ENCODE measurements around the gene E4F1. TPM values are rescaled to one million over a fixed set of nuclear protein-coding genes. Genes with fewer than 3 reads are reported as not detected.

E4F1 gene
- total RNA-seq, 6 experiments from 2014 or later: 8.9 to 11.3 (median 10.4) TPM

DNA sequence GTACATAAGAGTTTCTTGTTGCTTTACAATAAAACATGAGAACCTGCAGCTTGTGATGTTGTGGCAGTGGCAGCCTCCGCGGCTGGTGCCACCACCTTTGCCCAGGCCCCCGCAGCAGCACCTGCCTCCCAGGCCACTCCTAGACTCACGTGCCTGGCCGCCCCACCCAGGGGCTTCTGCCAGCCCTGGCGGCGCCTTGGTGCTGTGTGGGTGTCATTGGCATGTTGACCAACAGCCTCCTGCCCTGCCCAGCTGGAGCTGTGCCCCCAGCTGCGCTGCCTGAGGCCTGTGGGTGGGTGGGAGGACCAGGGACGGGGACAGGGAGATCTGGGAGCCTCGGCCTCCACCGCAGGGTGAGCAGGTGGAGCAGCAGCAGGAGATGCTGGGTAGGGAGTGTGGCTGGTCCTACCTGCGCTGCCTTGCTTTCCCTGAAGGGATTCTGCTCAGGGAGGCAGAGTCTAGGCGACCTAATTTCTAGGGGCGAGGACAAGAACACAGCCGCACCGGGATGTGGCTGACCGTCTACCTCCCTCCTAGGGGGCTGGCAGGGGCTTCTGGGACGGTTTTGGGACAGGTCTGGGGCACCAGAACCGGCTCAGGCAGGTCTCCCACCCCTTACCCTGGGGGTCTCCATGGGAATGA is 12.4 kb downstream of the E4F1 start:
- Histone ChIP-seq H3K27ac (no peak overlapping the region), H3K36me3 (peaks cover 0 to 39% (median 15%) of the 10 kb centered on the region in 4 donors), H3K4me3 (no peak overlapping the region), H3K4me1 (peaks cover 0 to 17% (median 0%) of the 10 kb centered on the region in 4 donors), H3K27me3 (no peaks in the 10 kb centered on the region), H3K9me3 (no peaks in the 10 kb centered on the region)
- 22% methylated on average over 4 of the region's 19 CpGs for WGBS (ENCODE audit: insufficient coverage, low coverage, low lambda C conversion rate, missing lambda C conversion rate)
- no peak for TF ChIP-seq POLR2A (IDR thresholded peaks at IDR 0.05)
- TF ChIP-seq, protein P1, sequence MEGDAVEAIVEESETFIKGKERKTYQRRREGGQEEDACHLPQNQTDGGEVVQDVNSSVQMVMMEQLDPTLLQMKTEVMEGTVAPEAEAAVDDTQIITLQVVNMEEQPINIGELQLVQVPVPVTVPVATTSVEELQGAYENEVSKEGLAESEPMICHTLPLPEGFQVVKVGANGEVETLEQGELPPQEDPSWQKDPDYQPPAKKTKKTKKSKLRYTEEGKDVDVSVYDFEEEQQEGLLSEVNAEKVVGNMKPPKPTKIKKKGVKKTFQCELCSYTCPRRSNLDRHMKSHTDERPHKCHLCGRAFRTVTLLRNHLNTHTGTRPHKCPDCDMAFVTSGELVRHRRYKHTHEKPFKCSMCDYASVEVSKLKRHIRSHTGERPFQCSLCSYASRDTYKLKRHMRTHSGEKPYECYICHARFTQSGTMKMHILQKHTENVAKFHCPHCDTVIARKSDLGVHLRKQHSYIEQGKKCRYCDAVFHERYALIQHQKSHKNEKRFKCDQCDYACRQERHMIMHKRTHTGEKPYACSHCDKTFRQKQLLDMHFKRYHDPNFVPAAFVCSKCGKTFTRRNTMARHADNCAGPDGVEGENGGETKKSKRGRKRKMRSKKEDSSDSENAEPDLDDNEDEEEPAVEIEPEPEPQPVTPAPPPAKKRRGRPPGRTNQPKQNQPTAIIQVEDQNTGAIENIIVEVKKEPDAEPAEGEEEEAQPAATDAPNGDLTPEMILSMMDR (IDR thresholded peaks at IDR 0.05): no peak
- DNase-seq (peak in 1 of 3 donors; percentile 55), ATAC-seq (no peak)
- intact Hi-C loops (cut with DNase I): no loop called here

DNA sequence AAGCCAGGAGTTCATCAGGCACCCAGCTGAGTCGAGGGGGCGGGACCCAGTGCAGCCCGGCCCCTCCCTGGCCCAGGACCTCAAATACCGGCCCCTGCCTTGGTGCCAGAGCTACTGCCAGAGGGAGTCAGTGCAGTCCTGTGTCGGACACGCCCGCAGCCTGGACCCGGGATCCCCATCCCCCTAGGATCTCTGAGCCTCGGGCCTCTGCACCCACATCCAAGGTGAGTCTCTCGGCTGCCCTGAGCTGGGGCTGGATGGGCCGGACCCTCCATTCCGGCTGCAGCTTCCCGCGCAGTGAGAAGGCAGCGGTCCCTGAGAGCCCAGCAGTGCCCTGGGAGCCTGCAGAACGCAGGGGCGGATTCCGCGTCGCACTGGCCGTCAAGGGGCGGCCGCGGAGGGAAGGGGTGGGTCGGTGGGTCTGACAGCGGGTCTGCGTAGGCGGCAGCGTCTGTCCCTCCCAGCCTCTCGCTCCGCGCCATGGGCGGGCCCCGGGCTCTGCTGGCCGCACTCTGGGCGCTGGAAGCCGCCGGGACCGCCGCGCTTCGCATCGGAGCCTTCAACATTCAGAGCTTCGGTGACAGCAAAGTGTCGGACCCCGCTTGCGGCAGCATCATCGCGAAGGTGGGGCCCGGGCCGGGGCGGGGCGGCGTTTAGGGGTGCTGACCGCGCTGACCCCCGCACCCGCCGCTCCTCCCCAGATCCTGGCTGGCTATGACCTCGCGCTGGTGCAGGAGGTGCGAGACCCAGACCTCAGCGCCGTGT is 13.1 kb downstream of the E4F1 start, which contains the start of gene DNASE1L2:
Gene DNASE1L2 (plus strand): TSS at position 108 of the 765 bp plus-strand sequence. CDS start 373 bp downstream, at position 481.
- H3K27me3 ChIP-seq: no peaks in the 10 kb centered on the region
- H3K4me3 ChIP-seq: no peak within 1 kb of the TSS
- peak; percentile 54 to 68 (median 55) for ATAC-seq
- H3K27ac ChIP-seq: no peak within 1 kb of the TSS
- no peaks in the 10 kb centered on the region for H3K9me3 ChIP-seq
- WGBS (ENCODE audit: insufficient coverage, low coverage, low lambda C conversion rate, missing lambda C conversion rate): 0% methylated on average over 2 of the region's 64 CpGs
- peaks cover 0 to 34% (median 15%) of the 10 kb centered on the region in 4 donors for H3K36me3 ChIP-seq
- intact Hi-C loops (cut with DNase I): no loop called here
- TF ChIP-seq POLR2A (IDR thresholded peaks at IDR 0.05): no peak
- TF ChIP-seq, protein P1 (IDR thresholded peaks at IDR 0.05): no peak
- peak in 1 of 3 donors; percentile 63 for DNase-seq
- peaks cover 0 to 17% (median 0%) of the 10 kb centered on the region in 4 donors for H3K4me1 ChIP-seq

DNA sequence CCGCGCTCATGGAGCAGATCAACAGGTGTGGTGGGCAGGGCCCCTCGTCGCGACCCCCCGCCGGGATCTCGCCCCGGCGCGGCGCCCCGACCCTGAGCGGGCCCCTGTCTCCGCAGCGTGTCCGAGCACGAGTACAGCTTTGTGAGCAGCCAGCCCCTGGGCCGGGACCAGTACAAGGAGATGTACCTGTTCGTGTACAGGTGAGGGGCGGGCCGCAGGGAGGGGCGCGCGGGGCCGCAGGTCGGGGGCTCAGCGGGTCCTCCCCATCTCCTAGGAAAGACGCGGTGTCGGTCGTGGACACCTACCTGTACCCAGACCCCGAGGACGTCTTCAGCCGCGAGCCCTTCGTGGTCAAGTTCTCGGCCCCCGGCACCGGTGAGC is 13.7 kb downstream of the E4F1 start:
- intact Hi-C loops (cut with DNase I): no loop called here
- Histone ChIP-seq H3K27ac (no peak overlapping the region), H3K4me3 (no peak overlapping the region), H3K27me3 (no peaks in the 10 kb centered on the region), H3K36me3 (peaks cover 0 to 32% (median 15%) of the 10 kb centered on the region in 4 donors), H3K9me3 (no peaks in the 10 kb centered on the region), H3K4me1 (peaks cover 0 to 17% (median 0%) of the 10 kb centered on the region in 4 donors)
- TF ChIP-seq POLR2A (IDR thresholded peaks at IDR 0.05): no peak
- TF ChIP-seq, protein P1 (IDR thresholded peaks at IDR 0.05): no peak
- DNase-seq (peak in 1 of 3 donors; percentile 52), ATAC-seq (no peak)
- WGBS (ENCODE audit: insufficient coverage, low coverage, low lambda C conversion rate, missing lambda C conversion rate): no CpG with 5 or more reads among the region's 40 CpGs

DNA sequence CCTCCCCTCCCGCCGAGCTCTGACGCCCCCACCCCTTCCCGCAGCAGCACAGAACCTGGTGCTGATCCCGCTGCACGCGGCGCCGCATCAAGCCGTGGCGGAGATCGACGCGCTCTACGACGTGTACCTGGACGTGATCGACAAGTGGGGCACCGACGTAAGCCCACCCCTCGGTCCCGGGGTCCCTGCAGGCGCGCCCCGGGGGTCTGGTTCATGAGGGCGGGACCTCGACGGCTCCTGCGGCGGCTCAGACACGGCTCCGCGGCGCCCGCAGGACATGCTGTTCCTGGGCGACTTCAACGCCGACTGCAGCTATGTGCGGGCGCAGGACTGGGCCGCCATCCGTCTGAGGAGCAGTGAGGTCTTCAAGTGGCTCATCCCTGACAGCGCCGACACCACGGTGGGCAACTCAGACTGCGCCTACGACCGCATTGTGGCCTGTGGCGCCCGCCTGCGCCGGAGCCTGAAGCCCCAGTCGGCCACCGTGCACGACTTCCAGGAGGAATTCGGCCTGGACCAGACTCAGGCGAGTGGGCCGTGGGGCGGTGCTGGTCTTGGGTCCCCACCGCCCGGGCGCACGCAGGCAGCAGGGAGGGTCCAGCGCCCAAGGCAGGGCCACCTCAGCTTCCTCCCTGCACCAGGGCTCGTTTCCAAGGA is 14.2 kb downstream of the E4F1 start:
- ATAC-seq (peak; percentile 4 to 21 (median 10)), DNase-seq (peak in 1 of 3 donors; percentile 53)

More for the DNA sequence above, 14.2 kb downstream of the E4F1 start:
- Histone ChIP-seq H3K4me1 (peaks cover 0 to 17% (median 0%) of the 10 kb centered on the region in 4 donors), H3K36me3 (peaks cover 0 to 33% (median 14%) of the 10 kb centered on the region in 4 donors), H3K9me3 (no peaks in the 10 kb centered on the region), H3K27ac (no peak overlapping the region), H3K4me3 (no peak overlapping the region), H3K27me3 (no peaks in the 10 kb centered on the region)
- TF ChIP-seq POLR2A (IDR thresholded peaks at IDR 0.05): no peak
- TF ChIP-seq, protein P1 (IDR thresholded peaks at IDR 0.05): no peak
- intact Hi-C loops (cut with DNase I): no loop called here
- WGBS (ENCODE audit: insufficient coverage, low coverage, low lambda C conversion rate, missing lambda C conversion rate): 0% methylated on average over 1 of the region's 65 CpGs
